Peyer's patch (tissue), 4 donors: ENCODE data around the gene TBXAS1. TPM values are rescaled to one million over a fixed set of nuclear protein-coding genes. Genes with fewer than 3 reads are reported as not detected.

Experiments used
- DNase-seq, 3 donors: peaks; one replicate each; pipeline ENCODE4 v3.0.0-alpha.2; 2017 to 2019
- H3K27ac ChIP-seq, 4 donors: fragments of 200-600 bp; sonication (generic); one replicate each; pipeline ENCODE4 v1.5.1; 2016 to 2019
- H3K27me3 ChIP-seq, 2 donors: fragments of 200-600 bp; sonication (generic); one replicate each; pipeline ENCODE4 v1.5.1; 2019
- H3K36me3 ChIP-seq, 3 donors: fragments of 200-600 bp; sonication (generic); one replicate each; pipeline ENCODE4 v1.5.1; 2016 to 2019
- H3K4me1 ChIP-seq, 4 donors: fragments of 200-600 bp; sonication (generic); one replicate each; pipeline ENCODE4 v1.5.1; 2016 to 2019
- H3K4me3 ChIP-seq, 4 donors: fragments of 200-600 bp; sonication (generic); 1 replicate in 3 of 4; 2 replicates in 1 of 4; pipeline ENCODE4 v1.5.1; 2016 to 2019; ENCODE audit warnings: mild to moderate bottlenecking in 1 of 4
- H3K9me3 ChIP-seq, 4 donors: fragments of 200-600 bp; sonication (generic); one replicate each; pipeline ENCODE4 v1.5.1; 2016 to 2019; ENCODE audit warnings: mild to moderate bottlenecking in 1 of 4
- POLR2A ChIP-seq, 2 donors: fragments of 450-650 bp; IDR thresholded peaks; one replicate each; pipeline ENCODE4 v1.5.1; 2017; ENCODE audit warnings: antibody characterized with exemption in 2 of 2, mild to moderate bottlenecking in 2 of 2, moderate library complexity in 2 of 2
- total RNA-seq, 4 donors: library from RNA; depleted of rRNA; stranded (reverse); fragments of >200 nt; gene quantifications; one replicate each; pipeline ENCODE4 v1.1.0, GENCODE V29; 2016
- TF ChIP-seq, protein P1 (sequence below), 6 experiments: fragments of 450-650 bp in 4 of 6; fragments of 200-600 bp in 2 of 6; sonication (generic) in 1 of 6; IDR thresholded peaks; one replicate each; pipeline ENCODE4 v1.5.1; 2017 to 2019; ENCODE audit warnings: antibody characterized with exemption in 6 of 6, mild to moderate bottlenecking in 3 of 6, moderate library complexity in 1 of 6

TBXAS1 gene
- total RNA-seq, 4 donors from 2014 or later: 11.2 to 227 (median 33.9) TPM

DNA sequence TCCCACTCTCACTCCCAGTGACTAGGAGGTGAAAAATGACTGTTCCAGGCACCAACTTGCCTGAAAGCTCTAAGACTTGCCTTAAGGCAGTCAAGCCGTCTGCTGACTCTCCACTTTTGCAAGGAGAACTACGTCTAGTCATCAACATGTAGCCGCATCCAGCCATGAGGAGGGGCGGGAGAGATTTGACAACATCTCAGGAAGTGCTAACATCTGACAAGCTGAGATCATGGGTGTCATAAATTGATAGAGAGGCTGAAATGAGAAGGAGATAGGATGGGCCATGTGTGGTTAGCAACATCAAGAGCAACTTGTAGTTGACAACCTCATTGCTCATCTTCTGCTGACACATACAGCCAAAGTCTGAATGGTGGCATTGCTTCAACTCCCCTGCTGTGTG, 9.0 kb upstream of the TBXAS1 start:
- no peaks in the 10 kb centered on the region for H3K36me3 ChIP-seq
- H3K9me3 ChIP-seq: no peaks in the 10 kb centered on the region
- no peak for DNase-seq
- no peak overlapping the region for H3K27ac ChIP-seq
- H3K27me3 ChIP-seq: no peaks in the 10 kb centered on the region
- no peak overlapping the region for H3K4me3 ChIP-seq
- no peaks in the 10 kb centered on the region for H3K4me1 ChIP-seq
- TF ChIP-seq, protein P1, sequence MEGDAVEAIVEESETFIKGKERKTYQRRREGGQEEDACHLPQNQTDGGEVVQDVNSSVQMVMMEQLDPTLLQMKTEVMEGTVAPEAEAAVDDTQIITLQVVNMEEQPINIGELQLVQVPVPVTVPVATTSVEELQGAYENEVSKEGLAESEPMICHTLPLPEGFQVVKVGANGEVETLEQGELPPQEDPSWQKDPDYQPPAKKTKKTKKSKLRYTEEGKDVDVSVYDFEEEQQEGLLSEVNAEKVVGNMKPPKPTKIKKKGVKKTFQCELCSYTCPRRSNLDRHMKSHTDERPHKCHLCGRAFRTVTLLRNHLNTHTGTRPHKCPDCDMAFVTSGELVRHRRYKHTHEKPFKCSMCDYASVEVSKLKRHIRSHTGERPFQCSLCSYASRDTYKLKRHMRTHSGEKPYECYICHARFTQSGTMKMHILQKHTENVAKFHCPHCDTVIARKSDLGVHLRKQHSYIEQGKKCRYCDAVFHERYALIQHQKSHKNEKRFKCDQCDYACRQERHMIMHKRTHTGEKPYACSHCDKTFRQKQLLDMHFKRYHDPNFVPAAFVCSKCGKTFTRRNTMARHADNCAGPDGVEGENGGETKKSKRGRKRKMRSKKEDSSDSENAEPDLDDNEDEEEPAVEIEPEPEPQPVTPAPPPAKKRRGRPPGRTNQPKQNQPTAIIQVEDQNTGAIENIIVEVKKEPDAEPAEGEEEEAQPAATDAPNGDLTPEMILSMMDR (IDR thresholded peaks at IDR 0.05): no peak
- TF ChIP-seq POLR2A (IDR thresholded peaks at IDR 0.05): no peak

DNA sequence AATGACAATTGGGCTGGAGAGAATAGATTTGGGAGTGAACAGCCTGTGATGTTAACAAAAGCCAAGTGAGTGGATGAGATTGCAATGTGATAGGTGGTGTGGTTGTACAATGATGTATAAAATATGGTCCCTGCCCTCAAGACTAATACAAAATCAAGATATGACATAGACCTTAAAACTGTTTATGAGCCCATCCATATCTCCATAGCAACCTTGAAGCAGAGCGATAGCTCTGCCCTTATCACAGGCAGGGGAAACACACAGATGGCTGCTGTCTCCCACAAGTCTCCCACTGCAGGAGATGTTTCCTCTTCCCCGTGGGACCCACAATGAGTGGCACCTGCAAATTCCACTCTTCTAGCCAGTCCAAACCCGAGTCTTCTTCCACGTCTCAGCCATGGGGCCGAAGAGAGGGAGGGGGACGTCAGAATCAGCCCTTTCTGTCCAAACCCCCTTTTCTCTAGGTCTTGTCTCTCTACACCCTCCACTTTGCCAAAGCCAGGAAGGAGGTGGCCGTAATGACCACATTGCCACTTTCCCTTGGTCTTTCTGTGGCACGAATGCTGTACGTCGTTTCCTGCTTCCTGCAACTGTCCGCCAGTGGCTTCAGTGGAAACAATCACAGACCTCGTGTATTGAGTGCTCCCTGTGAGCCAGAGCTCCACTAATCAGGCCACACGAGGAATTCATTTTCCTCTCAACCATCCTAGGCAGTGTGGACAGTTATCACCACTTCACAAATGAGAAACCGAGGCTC, 7.5 kb upstream of the TBXAS1 start:
- Histone ChIP-seq H3K36me3 (no peaks in the 10 kb centered on the region), H3K4me1 (no peaks in the 10 kb centered on the region), H3K4me3 (no peak overlapping the region), H3K27me3 (no peaks in the 10 kb centered on the region), H3K9me3 (no peaks in the 10 kb centered on the region), H3K27ac (no peak overlapping the region)
- no peak for DNase-seq
- TF ChIP-seq, protein P1 (IDR thresholded peaks at IDR 0.05): no peak
- TF ChIP-seq POLR2A (IDR thresholded peaks at IDR 0.05): no peak

DNA sequence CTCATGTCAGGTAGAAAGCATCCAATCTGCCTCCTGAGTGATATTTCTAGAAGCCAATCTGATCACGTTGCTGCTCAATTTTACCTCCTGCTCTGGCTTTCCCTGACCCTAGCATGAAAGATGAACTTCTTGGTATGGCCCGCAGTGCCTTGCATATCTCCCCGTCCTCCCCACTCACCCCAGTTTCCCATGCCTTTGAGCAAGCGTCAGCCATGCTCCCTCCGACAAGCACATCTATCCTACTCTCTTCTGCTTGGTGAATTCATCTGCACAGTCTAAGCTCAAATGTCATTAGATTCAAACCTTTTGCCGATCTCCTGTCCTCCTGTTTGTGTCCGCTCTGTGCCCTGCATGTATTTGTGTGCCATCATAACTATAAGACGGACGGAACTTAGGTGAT, 6.2 kb upstream of the TBXAS1 start:
- Histone ChIP-seq H3K36me3 (no peaks in the 10 kb centered on the region), H3K4me1 (no peaks in the 10 kb centered on the region), H3K27ac (no peak overlapping the region), H3K9me3 (no peaks in the 10 kb centered on the region), H3K4me3 (no peak overlapping the region), H3K27me3 (no peaks in the 10 kb centered on the region)
- no peak for TF ChIP-seq POLR2A (IDR thresholded peaks at IDR 0.05)
- TF ChIP-seq, protein P1 (IDR thresholded peaks at IDR 0.05): no peak
- no peak for DNase-seq

DNA sequence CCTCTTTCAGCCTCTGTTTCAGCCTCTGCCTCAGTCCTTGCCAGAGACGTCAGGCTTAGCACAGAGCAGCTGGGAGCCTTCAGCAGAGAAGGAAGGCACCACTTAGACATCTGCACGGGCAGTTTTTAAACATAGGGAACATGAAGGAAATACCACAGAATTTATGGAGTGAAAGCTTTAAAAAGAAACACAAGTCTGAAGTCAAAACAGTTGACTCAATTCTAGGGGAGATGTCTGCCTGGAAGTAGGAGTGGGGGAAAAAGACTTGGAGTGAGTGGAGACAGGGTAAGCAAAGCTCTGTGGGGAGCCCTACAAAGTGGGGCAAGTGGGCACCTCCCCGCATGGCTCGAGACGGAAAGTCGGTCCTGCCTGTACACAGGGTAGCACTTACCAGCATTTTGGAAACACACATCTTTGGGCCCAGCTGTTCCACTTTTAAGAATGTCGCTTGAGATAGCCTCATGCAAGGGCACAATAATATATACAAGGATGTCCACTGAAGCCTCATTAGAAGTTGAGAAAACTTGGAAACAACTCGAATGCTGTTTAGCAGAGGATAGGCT, 5.0 kb upstream of the TBXAS1 start:
- Histone ChIP-seq H3K4me3 (no peak overlapping the region), H3K27me3 (no peaks in the 10 kb centered on the region), H3K27ac (peak overlapping the region in 2 of 4 donors; percentile 25 to 63), H3K9me3 (no peaks in the 10 kb centered on the region), H3K36me3 (no peaks in the 10 kb centered on the region), H3K4me1 (peaks cover 0 to 4% (median 0%) of the 10 kb centered on the region in 4 donors)
- TF ChIP-seq POLR2A (IDR thresholded peaks at IDR 0.05): no peak
- TF ChIP-seq, protein P1 (IDR thresholded peaks at IDR 0.05): no peak
- no peak for DNase-seq

DNA sequence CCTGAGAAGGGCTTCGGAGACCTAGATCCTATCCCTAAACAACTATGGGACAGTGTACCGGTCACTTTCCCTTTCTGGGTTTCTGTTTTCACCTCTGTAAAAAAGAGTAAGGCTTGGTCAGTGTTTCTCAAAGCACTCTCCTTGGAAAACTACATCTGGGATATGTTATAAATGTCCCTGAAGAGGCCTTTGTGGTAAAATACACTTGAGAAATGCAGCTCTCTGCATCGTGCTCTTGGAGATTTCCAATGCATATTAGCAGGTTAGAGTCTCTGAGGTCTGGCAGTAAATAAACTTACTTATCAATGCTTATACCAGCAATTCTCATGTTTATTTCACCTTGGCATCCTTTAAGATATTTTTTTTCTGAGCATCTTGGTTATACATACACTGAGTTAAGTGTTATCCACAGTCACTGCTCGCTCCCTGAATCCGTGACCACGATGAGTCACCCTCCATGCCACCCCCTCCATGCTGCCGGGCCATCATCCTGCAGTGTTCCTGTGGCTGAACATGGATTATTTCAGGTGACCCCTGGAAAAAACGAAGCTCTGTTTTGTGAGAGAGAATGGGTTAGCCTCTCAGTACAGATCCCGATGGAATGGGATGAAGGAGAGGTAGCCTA, 3.3 kb upstream of the TBXAS1 start:
- no peak overlapping the region for H3K4me3 ChIP-seq
- H3K27me3 ChIP-seq: no peaks in the 10 kb centered on the region
- H3K4me1 ChIP-seq: peaks cover 0 to 8% (median 0%) of the 10 kb centered on the region in 4 donors
- no peaks in the 10 kb centered on the region for H3K36me3 ChIP-seq
- no peak for DNase-seq
- H3K9me3 ChIP-seq: no peaks in the 10 kb centered on the region
- no peak overlapping the region for H3K27ac ChIP-seq
- TF ChIP-seq, protein P1 (IDR thresholded peaks at IDR 0.05): no peak
- no peak for TF ChIP-seq POLR2A (IDR thresholded peaks at IDR 0.05)
